Heart left ventricle (tissue), 16 donors: ENCODE results near the gene CAMSAP2. TPM values are rescaled to one million over a fixed set of nuclear protein-coding genes. Genes with fewer than 3 reads are reported as not detected.

ENCODE experiments used
- ATAC-seq, 4 donors: fragments of 200-7000 bp; cut with Tn5 transposase; one replicate each; pipeline ENCODE4 v1.9.1; 2020 to 2022; ENCODE audit warnings: moderate library complexity in 4 of 4, mild to moderate bottlenecking in 3 of 4, moderate number of reproducible peaks in 1 of 4
- DNase-seq, 5 donors: peaks; one replicate each; pipeline ENCODE4 v3.0.0-alpha.2; 2020
- H3K27ac ChIP-seq, 12 donors: fragments of 200-600 bp; sonication (generic) in 4 of 12; one replicate each; pipeline versions ENCODE4 v1.5.0 to v1.8.0; 2016 to 2022; ENCODE audit warnings: mild to moderate bottlenecking in 2 of 12
- H3K27me3 ChIP-seq, 9 donors: fragments of 200-600 bp; sonication (generic) in 2 of 9; one replicate each; pipeline versions ENCODE4 v1.5.1 to v1.8.0; 2016 to 2022; ENCODE audit warnings: mild to moderate bottlenecking in 3 of 9
- H3K36me3 ChIP-seq, 9 donors: fragments of 200-600 bp; sonication (generic) in 2 of 9; one replicate each; pipeline versions ENCODE4 v1.5.0 to v1.8.0; 2018 to 2022; ENCODE audit warnings: mild to moderate bottlenecking in 2 of 9
- H3K4me1 ChIP-seq, 12 donors: fragments of 200-600 bp; sonication (generic) in 4 of 12; one replicate each; pipeline versions ENCODE4 v1.5.0 to v1.8.0; 2016 to 2022; ENCODE audit warnings: mild to moderate bottlenecking in 3 of 12
- H3K4me3 ChIP-seq, 12 donors: fragments of 200-600 bp; sonication (generic) in 4 of 12; one replicate each; pipeline versions ENCODE4 v1.5.0 to v1.8.0; 2017 to 2022; ENCODE audit warnings: mild to moderate bottlenecking in 9 of 12, moderate library complexity in 4 of 12
- H3K9me3 ChIP-seq, 12 donors: fragments of 200-600 bp; sonication (generic) in 4 of 12; one replicate each; pipeline versions ENCODE4 v1.5.0 to v1.8.0; 2016 to 2022; ENCODE audit warnings: mild to moderate bottlenecking in 1 of 12
- CTCF ChIP-seq, 12 donors: fragments of 200-600 bp; sonication (generic) in 4 of 12; IDR thresholded peaks; one replicate each; pipeline versions ENCODE4 v1.5.0 to v1.8.0; 2018 to 2022; ENCODE audit warnings: antibody characterized with exemption in 12 of 12, mild to moderate bottlenecking in 5 of 12
- POLR2A ChIP-seq, 2 donors: fragments of 450-650 bp; IDR thresholded peaks; one replicate each; pipeline ENCODE4 v1.6.1; 2017; ENCODE audit warnings: antibody characterized with exemption in 2 of 2, mild to moderate bottlenecking in 2 of 2, moderate library complexity in 2 of 2
- WGBS, 4 donors: extraction: QIAGEN DNeasy Blood & Tissue Kit in 2 of 4; methylation state at CpG; one replicate each; pipeline versions ENCODE4 v1.1.5 to v1.1.7; 2013 to 2018; 5-methylcytosine and 5-hydroxymethylcytosine counted together
- intact Hi-C, 10 donors: fragments of 100-400 bp; cut with DNase I; formaldehyde crosslinking; loops; one replicate each; pipeline versions ENCODE4 v1.11.1 to v1.14.2; 2022
- polyA plus RNA-seq, 2 donors: library from polyadenylated mRNA; stranded (reverse); fragments of 200-250 nt; gene quantifications; one replicate each; pipeline ENCODE4 v1.2.3, GENCODE V29; 2013
- total RNA-seq, 9 donors: library from RNA; depleted of rRNA in 2 of 9; stranded (reverse); fragments of >200 nt in 2 of 9; fragmentation: NEBNext Ultra II Directional in 3 of 9; extraction: Animal tissue kit (Norgen Biotek cat#: 25700) in 3 of 9; gene quantifications; one replicate each; pipeline versions ENCODE4 v1.1.0 to v1.2.4, GENCODE V29; 2016 to 2023
- donor health status: ischemic (EF 13 %, LVEDD 7.1; RV severe dilation, severe dysfunction).
- donor health status: healthy with polysubstance abuse.
- donor health status: DM: no; HTN: yes; CAD: no.
- donor health status: DM: no; HTN: no; CAD: no.
- donor health status: ischemic (EF 25% LVEDD 6.9; RV normal size, moderate dysfunction).
- donor health status: ischemic (EF 25% LVEDD 5.7; RV mildly dilated, moderate dysfunction).
- donor health status: healthy.
- donor health status: DM: yes; HTN: yes; CAD: no.
- donor health status: ischemic (EF 35%, LVEDD 5.7; RV mildly dilated, moderate dysfunction).
- donor health status: nonischemic (EF 11% LVEDD 7.7; RV severe dilation, severe dysfunction).
- donor health status: DM: yes; HTN: yes; CAD: no.
- donor health status: PGD.
- donor health status: ischemic (EF 29% LVEDD 5.4; RV normal size, mild dysfunction).
- donor health status: nonischemic (EF 23%, LVEDD 6.1; RV moderate dilation, normal function).

Gene CAMSAP2
- total and polyA plus RNA-seq, 11 donors: 7.0 to 53.7 (median 36.1) TPM

- Histone ChIP-seq H3K36me3 (no peaks in the 10 kb centered on the region), H3K4me1 (no peaks in the 10 kb centered on the region), H3K4me3 (no peak overlapping the region), H3K27me3 (no peaks in the 10 kb centered on the region), H3K9me3 (no peaks in the 10 kb centered on the region), H3K27ac (no peak overlapping the region)
- ATAC-seq (no peak), DNase-seq (no peak)
- TF ChIP-seq POLR2A (IDR thresholded peaks at IDR 0.05) (no peak), CTCF (IDR thresholded peaks at IDR 0.05) (no peak)
- intact Hi-C loops: no loop called here
- 90 to 100% (median 96%) methylated on average over 1 of the region's 1 CpG for WGBS, 4 donors
These were observed 18.5 kb upstream of the CAMSAP2 start for GRCh38 chr1:200720199-200720598.

- no peak for DNase-seq
- no peak overlapping the region for H3K4me3 ChIP-seq
- no peaks in the 10 kb centered on the region for H3K27me3 ChIP-seq
- TF ChIP-seq POLR2A (IDR thresholded peaks at IDR 0.05): no peak
- TF ChIP-seq CTCF (IDR thresholded peaks at IDR 0.05): no peak
- ATAC-seq: peak in 1 of 4 donors; percentile 57
- no peaks in the 10 kb centered on the region for H3K4me1 ChIP-seq
- intact Hi-C loops: no loop called here
- H3K9me3 ChIP-seq: no peaks in the 10 kb centered on the region
- no peak overlapping the region for H3K27ac ChIP-seq
- H3K36me3 ChIP-seq: no peaks in the 10 kb centered on the region
These were observed 14.6 kb upstream of the CAMSAP2 start for GRCh38 chr1:200724064-200724463.

- no peaks in the 10 kb centered on the region for H3K27me3 ChIP-seq
- ATAC-seq (no peak), DNase-seq (no peak)
- H3K36me3 ChIP-seq: no peaks in the 10 kb centered on the region
- WGBS, 4 donors: 75 to 97% (median 94%) methylated on average over 2 of the region's 2 CpGs
- TF ChIP-seq CTCF (IDR thresholded peaks at IDR 0.05) (no peak), POLR2A (IDR thresholded peaks at IDR 0.05) (no peak)
- no peak overlapping the region for H3K27ac ChIP-seq
- intact Hi-C loops: loop anchor here in 1 of 10 donors (5.0 kb wide), 1 partner anchor 45 kb away; no protein-coding TSS in a partner anchor
- peaks cover 0 to 10% (median 0%) of the 10 kb centered on the region in 12 donors for H3K4me1 ChIP-seq
- no peak overlapping the region for H3K4me3 ChIP-seq
- H3K9me3 ChIP-seq: no peaks in the 10 kb centered on the region
These were observed 11.4 kb upstream of the CAMSAP2 start for GRCh38 chr1:200727257-200727656.

GRCh38 chr1:200729863-200730262 lies 8.8 kb upstream of the CAMSAP2 start:
- no peaks in the 10 kb centered on the region for H3K36me3 ChIP-seq
- peaks cover 0 to 10% (median 0%) of the 10 kb centered on the region in 12 donors for H3K4me1 ChIP-seq
- H3K4me3 ChIP-seq: peak overlapping the region in 1 of 12 donors; percentile 11
- no peak for TF ChIP-seq CTCF (IDR thresholded peaks at IDR 0.05)
- TF ChIP-seq POLR2A (IDR thresholded peaks at IDR 0.05): no peak
- no peaks in the 10 kb centered on the region for H3K27me3 ChIP-seq
- no peaks in the 10 kb centered on the region for H3K9me3 ChIP-seq
- no peak for ATAC-seq
- no peak for DNase-seq
- peak overlapping the region in 1 of 12 donors; percentile 43 for H3K27ac ChIP-seq
- intact Hi-C loops: loop anchor here in 3 of 10 donors (5.0 to 10.0 kb wide), 3 partner anchors 48 to 75 kb away; no protein-coding TSS in a partner anchor
- WGBS, 4 donors: 41 to 62% (median 49%) methylated on average over 3 of the region's 3 CpGs
